OCI-LY7 (cell line): ENCODE data around the gene RNU1-2. TPM values are rescaled to one million over a fixed set of nuclear protein-coding genes. Genes with fewer than 3 reads are reported as not detected.
"Not testable (repeated sequence)": the region's sequence is repeated elsewhere in the genome, so short reads cannot be mapped to it uniquely, and the experiment has no call there.

ENCODE experiments used
- BruUV-seq: library from RNA; stranded (reverse); fragments of 400-500 nt; replicated peaks from 2 replicates; lab custom pipeline; 2021; lab: Mats Ljungman, UMichigan
- CTCF ChIA-PET: fragments of 300-600 bp; sonication (Branson Sonifier 250); formaldehyde crosslinking; loops from one replicate; lab custom pipeline; 2022; ENCODE audit warnings: antibody characterized with exemption; ENCODE audit not compliant: unreplicated experiment; lab: Charles Lee
- POLR2A ChIA-PET: fragments of 300-600 bp; sonication (Branson Sonifier 250); formaldehyde crosslinking; loops from one replicate; lab custom pipeline; 2022; ENCODE audit warnings: antibody characterized with exemption; lab: Charles Lee
- DNase-seq: peaks from one replicate; pipeline ENCODE4 v3.0.0-alpha.2; 2015; ENCODE audit warnings: low spot score
- H2AFZ ChIP-seq: fragments of 200-600 bp; sonication (generic), shearing (Covaris generic); 2 replicates; pipeline ENCODE4 v1.6.1; 2014; ENCODE audit warnings: mild to moderate bottlenecking, antibody characterized with exemption, low read length, moderate library complexity
- H3K27ac ChIP-seq: fragments of 200-600 bp; sonication (generic); 2 replicates; pipeline ENCODE4 v1.5.1; 2014; ENCODE audit warnings: mixed run types, low read depth, mild to moderate bottlenecking, moderate library complexity, low read length, inconsistent platforms; ENCODE audit not compliant: poor library complexity, severe bottlenecking
- H3K36me3 ChIP-seq: fragments of 200-600 bp; sonication (generic); 2 replicates; pipeline ENCODE4 v1.6.1; 2014; ENCODE audit warnings: mild to moderate bottlenecking, antibody characterized with exemption, low read length, moderate library complexity, mixed read lengths; ENCODE audit not compliant: insufficient read depth
- H3K4me1 ChIP-seq: fragments of 200-600 bp; sonication (generic); 2 replicates; pipeline ENCODE4 v1.5.1; 2014; ENCODE audit warnings: mild to moderate bottlenecking, low read length; ENCODE audit not compliant: insufficient read depth, poor library complexity, severe bottlenecking
- H3K4me2 ChIP-seq: fragments of 200-600 bp; sonication (generic); 2 replicates; pipeline ENCODE4 v1.6.1; 2014; ENCODE audit warnings: mild to moderate bottlenecking, low read length
- H3K4me3 ChIP-seq: fragments of 200-600 bp; sonication (generic); 2 replicates; pipeline ENCODE4 v1.5.1; 2014; ENCODE audit warnings: mild to moderate bottlenecking, low read depth, low read length; ENCODE audit not compliant: poor library complexity, severe bottlenecking
- H3K79me2 ChIP-seq: fragments of 200-600 bp; sonication (generic); 2 replicates; pipeline ENCODE4 v1.6.1; 2016; ENCODE audit warnings: low read depth, mild to moderate bottlenecking, low read length, moderate library complexity, mixed read lengths; ENCODE audit not compliant: insufficient read depth
- H3K9me2 ChIP-seq: fragments of 200-600 bp; sonication (generic); 2 replicates; pipeline ENCODE4 v1.6.1; 2016; ENCODE audit warnings: mild to moderate bottlenecking, low read length, mixed read lengths; ENCODE audit not compliant: insufficient read depth
- H3K9me3 ChIP-seq: fragments of 200-600 bp; sonication (generic); 2 replicates; pipeline ENCODE4 v1.6.1; 2014; ENCODE audit warnings: mild to moderate bottlenecking, mixed run types, low read length, mixed read lengths
- H4K20me1 ChIP-seq: fragments of 200-600 bp; sonication (generic); 2 replicates; pipeline ENCODE4 v1.6.1; 2014; ENCODE audit warnings: mild to moderate bottlenecking, antibody characterized with exemption, low read length, moderate library complexity, mixed read lengths; ENCODE audit not compliant: insufficient read depth
- CTCF ChIP-seq: fragments of 200-600 bp; sonication (generic); conservative IDR thresholded peaks from 2 replicates; pipeline ENCODE4 v1.5.1; 2014; ENCODE audit warnings: mild to moderate bottlenecking, antibody characterized with exemption, low read length, moderate library complexity, mixed read lengths
- EZH2phosphoT487 ChIP-seq: fragments of 200-600 bp; sonication (generic); IDR thresholded peaks from 2 replicates; pipeline ENCODE4 v1.6.1; 2018; ENCODE audit warnings: low read depth, borderline replicate concordance, mild to moderate bottlenecking, mixed run types, antibody characterized with exemption, low read length, moderate library complexity, mixed read lengths
- intact Hi-C: fragments of 100-400 bp; cut with micrococcal nuclease; formaldehyde crosslinking; loops from one replicate; pipeline ENCODE4 v1.10.0; 2022; ENCODE audit not compliant: unreplicated experiment
- total RNA-seq, 2 experiments: library from RNA; depleted of rRNA in 1 of 2; stranded (reverse); fragments of >200 nt in 1 of 2; shearing (Covaris generic) in 1 of 2; gene quantifications; 2 replicates each; pipeline ENCODE4 v1.2.3, GENCODE V29; 2014 to 2022

The RNU1-2 gene
- total RNA-seq, 2 experiments from 2014 or later: under 0.01 to 1,968 TPM

GRCh38 chr1:16873076-16873879, 22.5 kb upstream of the RNU1-2 start:
- H3K36me3 ChIP-seq, H3K79me2 ChIP-seq, BruUV-seq, H3K27ac ChIP-seq, H3K4me1 ChIP-seq, H2AFZ ChIP-seq, DNase-seq, H3K4me3 ChIP-seq, H3K4me2 ChIP-seq, CTCF ChIA-PET, POLR2A ChIA-PET, H4K20me1 ChIP-seq, H3K9me3 ChIP-seq, intact Hi-C loops, H3K9me2 ChIP-seq: not testable (repeated sequence)

DNA sequence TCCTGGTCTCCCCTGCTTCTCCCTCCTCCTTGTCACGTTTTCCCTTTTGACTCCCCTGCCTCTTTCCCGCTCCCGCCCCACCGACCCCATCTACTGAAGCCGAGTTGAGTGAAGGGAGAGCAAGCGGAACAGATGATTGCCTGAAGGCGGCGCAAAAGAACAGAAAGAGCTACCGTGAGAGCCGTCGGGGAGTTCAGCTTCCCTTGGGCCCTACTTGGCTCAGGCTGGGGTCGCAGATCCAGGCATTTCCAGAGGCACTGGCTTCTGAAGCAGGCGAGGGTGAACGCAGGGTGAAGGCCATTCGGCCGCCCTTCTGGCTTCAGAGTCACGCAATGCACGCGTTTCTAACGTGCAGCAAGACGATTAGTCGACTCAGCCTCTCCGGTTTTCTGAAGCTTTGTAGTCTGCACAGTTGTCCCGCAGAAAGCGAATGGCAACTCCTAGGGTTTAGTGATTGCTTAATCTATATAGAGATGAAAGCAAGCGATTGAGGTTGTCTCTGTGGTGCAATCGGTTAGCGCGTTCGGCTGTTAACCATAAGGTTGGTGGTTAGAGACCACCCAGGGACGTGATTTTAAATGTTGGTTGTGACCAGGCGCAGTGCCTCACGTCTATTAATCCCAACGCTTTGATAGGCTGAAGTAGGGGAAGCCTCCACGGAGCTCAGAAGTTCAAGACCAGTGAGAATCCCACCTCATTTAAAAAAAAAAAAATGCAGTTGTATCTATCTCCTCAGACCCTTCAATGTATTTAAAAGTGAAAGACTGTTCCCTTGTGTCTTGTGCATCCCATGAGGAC, 20.6 kb upstream of the RNU1-2 start:
- intact Hi-C loops, POLR2A ChIA-PET, H3K27ac ChIP-seq, H3K36me3 ChIP-seq, H3K4me2 ChIP-seq, BruUV-seq, H4K20me1 ChIP-seq, H3K4me3 ChIP-seq, CTCF ChIA-PET, H3K4me1 ChIP-seq, H2AFZ ChIP-seq, H3K79me2 ChIP-seq, H3K9me2 ChIP-seq, DNase-seq, H3K9me3 ChIP-seq: not testable (repeated sequence)

GRCh38 chr1:16881742-16882141, 14.0 kb upstream of the RNU1-2 start:
- H4K20me1 ChIP-seq, H2AFZ ChIP-seq, DNase-seq, CTCF ChIA-PET, H3K4me1 ChIP-seq, POLR2A ChIA-PET, H3K27ac ChIP-seq, H3K9me2 ChIP-seq, H3K4me2 ChIP-seq, H3K4me3 ChIP-seq, intact Hi-C loops, H3K36me3 ChIP-seq, BruUV-seq, H3K79me2 ChIP-seq, H3K9me3 ChIP-seq: not testable (repeated sequence)

GRCh38 chr1:16882986-16883385, 12.8 kb upstream of the RNU1-2 start:
- H2AFZ ChIP-seq: no peak overlapping the region
- H3K4me3 ChIP-seq: no peak overlapping the region
- H3K4me1 ChIP-seq: no peaks in the 10 kb centered on the region
- CTCF ChIA-PET: no interaction called here
- no peak overlapping the region for H3K27ac ChIP-seq
- POLR2A ChIA-PET: no interaction called here
- TF ChIP-seq EZH2phosphoT487 (no peak), CTCF (no peak)
- H3K9me3 ChIP-seq: no peaks in the 10 kb centered on the region
- no peaks in the 10 kb centered on the region for H4K20me1 ChIP-seq
- H3K36me3 ChIP-seq: no peaks in the 10 kb centered on the region
- intact Hi-C loops: no loop called here
- H3K79me2 ChIP-seq: no peaks in the 10 kb centered on the region
- no peak for DNase-seq
- H3K4me2 ChIP-seq: no peak overlapping the region
- BruUV-seq: no TSS peak
- H3K9me2 ChIP-seq: no peaks in the 10 kb centered on the region

DNA sequence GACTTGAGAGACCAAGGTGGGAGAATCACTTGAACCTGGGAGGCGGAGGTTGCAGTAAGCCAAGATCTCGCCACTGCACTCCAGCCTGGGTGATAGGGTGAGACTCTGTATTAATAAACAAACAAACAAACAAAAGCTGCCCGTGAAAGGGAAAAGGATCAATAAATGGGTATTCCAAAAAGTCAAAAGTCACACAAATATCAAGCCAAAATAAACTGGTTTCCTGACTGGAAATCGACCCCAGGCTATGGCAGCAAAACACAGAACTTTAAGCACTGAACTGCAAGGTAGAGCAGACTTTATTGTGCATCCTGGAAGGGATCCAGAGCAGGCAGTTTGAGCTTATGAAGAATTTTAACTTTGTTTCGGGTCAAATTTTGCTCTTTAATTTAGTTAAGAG, 11.3 kb upstream of the RNU1-2 start:
- H3K9me3 ChIP-seq, H3K4me1 ChIP-seq, H3K36me3 ChIP-seq, H3K4me3 ChIP-seq, H3K4me2 ChIP-seq, BruUV-seq, H3K9me2 ChIP-seq, DNase-seq, H3K79me2 ChIP-seq, CTCF ChIA-PET, H4K20me1 ChIP-seq, POLR2A ChIA-PET, H2AFZ ChIP-seq, intact Hi-C loops, H3K27ac ChIP-seq: not testable (repeated sequence)
